Stomach smooth muscle (tissue), 2 donors: ENCODE data around the gene ADARB2.
"Not testable (repeated sequence)": the region's sequence is repeated elsewhere in the genome, so short reads cannot be mapped to it uniquely, and the experiment has no call there.

Experiments
- H3K27ac ChIP-seq: one replicate; pipeline ENCODE4 v1.7.0; 2013; ENCODE audit warnings: mild to moderate bottlenecking, low read length, inconsistent platforms
- H3K27me3 ChIP-seq, 2 donors: one replicate each; pipeline ENCODE4 v1.7.0; 2013; ENCODE audit warnings: low read length in 2 of 2; ENCODE audit not compliant: insufficient read depth in 2 of 2, control insufficient read depth in 1 of 2
- H3K36me3 ChIP-seq, 2 donors: one replicate each; pipeline ENCODE4 v1.7.0; 2013; ENCODE audit warnings: low read length in 2 of 2; ENCODE audit not compliant: control insufficient read depth in 2 of 2, insufficient read depth in 2 of 2
- H3K4me1 ChIP-seq: one replicate; pipeline ENCODE4 v1.7.0; 2013; ENCODE audit warnings: low read length; ENCODE audit not compliant: control insufficient read depth, insufficient read depth
- H3K4me3 ChIP-seq, 2 donors: one replicate each; pipeline ENCODE4 v1.7.0; 2013; ENCODE audit warnings: low read length in 2 of 2
- H3K9ac ChIP-seq, 2 donors: one replicate each; pipeline ENCODE4 v1.7.0; 2013; ENCODE audit warnings: low read length in 2 of 2, mild to moderate bottlenecking in 1 of 2
- H3K9me3 ChIP-seq, 2 donors: one replicate each; pipeline ENCODE4 v1.7.0; 2013; ENCODE audit warnings: low read length in 2 of 2; ENCODE audit not compliant: control insufficient read depth in 2 of 2
- donor health status: healthy.
- donor health status: Pancreatic carcinoma.

The ADARB2 gene

GRCh38 chr10:1329622-1330021, 407.7 kb downstream of the ADARB2 start:
- Histone ChIP-seq H3K27ac (no peak overlapping the region), H3K9me3 (no peaks in the 10 kb centered on the region), H3K27me3 (peaks cover 0 to 9% of the 10 kb centered on the region in 2 donors), H3K4me3 (no peak overlapping the region), H3K9ac (no peak overlapping the region), H3K4me1 (no peaks in the 10 kb centered on the region), H3K36me3 (no peaks in the 10 kb centered on the region)

- H3K27me3 ChIP-seq = peaks cover 0 to 9% of the 10 kb centered on the region in 2 donors
- H3K9ac ChIP-seq = no peak overlapping the region
- no peaks in the 10 kb centered on the region for H3K4me1 ChIP-seq
- no peak overlapping the region for H3K4me3 ChIP-seq
- H3K36me3 ChIP-seq = no peaks in the 10 kb centered on the region
- no peaks in the 10 kb centered on the region for H3K9me3 ChIP-seq
- H3K27ac ChIP-seq = no peak overlapping the region
Observed at GRCh38 chr10:1328981-1329614, 408.2 kb downstream of the ADARB2 start.

DNA sequence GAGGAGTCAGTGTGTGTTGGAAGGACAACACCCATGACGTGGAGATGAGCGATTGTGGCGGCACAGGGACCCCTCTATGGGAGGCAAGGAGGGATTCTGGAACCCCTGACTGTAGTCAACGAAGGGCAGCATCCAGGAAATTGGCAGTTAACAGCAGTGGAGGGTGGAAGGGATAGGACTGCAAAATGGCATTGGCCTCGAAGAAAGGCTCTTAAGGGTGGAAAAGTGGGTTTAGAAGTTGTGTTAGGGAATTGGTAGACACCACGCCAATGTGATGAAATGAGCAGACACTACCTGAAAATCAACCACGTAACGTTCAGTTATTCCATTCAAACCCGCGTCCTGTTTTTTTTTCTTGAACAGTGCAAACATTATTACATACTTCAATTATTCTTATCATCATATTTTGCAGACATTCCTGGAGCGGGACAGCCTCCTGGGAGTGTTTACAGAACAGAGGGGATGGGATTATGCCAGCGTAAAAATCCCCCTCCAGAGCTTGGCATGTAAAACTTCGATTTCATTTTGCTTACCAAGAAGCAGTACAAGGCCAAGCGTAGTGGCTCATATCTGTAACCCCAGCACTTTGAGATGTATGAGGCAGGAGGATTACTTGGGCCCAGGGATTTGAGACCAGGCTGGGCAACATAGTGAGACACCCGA, 409.0 kb downstream of the ADARB2 start:
- Histone ChIP-seq H3K36me3 (no peaks in the 10 kb centered on the region), H3K4me3 (no peak overlapping the region), H3K4me1 (no peaks in the 10 kb centered on the region), H3K9me3 (no peaks in the 10 kb centered on the region), H3K9ac (no peak overlapping the region), H3K27ac (no peak overlapping the region), H3K27me3 (peaks cover 0 to 9% of the 10 kb centered on the region in 2 donors)

GRCh38 chr10:1327759-1328158, 409.6 kb downstream of the ADARB2 start:
- H3K9ac ChIP-seq = no peak overlapping the region

DNA sequence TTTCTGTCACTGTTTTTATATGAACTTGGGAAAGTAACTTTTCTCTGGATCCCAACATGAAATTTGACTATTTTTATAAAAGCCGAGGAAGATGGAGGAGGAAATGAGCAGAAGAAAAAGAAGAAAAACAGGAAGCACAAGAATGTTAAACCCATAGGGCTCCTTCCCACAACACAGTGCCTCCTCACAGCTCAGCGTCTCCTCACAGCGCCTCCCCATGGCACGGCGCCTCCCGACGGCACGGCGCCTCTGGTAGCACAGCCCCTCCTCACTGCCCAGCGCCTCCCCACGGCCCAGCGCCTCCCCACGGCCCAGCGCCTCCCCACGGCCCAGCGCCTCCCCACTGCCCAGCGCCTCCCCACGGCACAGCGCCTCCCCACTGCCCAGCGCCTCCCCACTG, 410.8 kb downstream of the ADARB2 start:
- not testable (repeated sequence) for H3K27me3 ChIP-seq, H3K36me3 ChIP-seq, H3K4me3 ChIP-seq, H3K27ac ChIP-seq, H3K4me1 ChIP-seq, H3K9ac ChIP-seq, H3K9me3 ChIP-seq

More at GRCh38 chr10:1327759-1328158, 409.6 kb downstream of the ADARB2 start:
- Histone ChIP-seq H3K27ac (no peak overlapping the region), H3K4me3 (no peak overlapping the region), H3K27me3 (peaks cover 0 to 8% of the 10 kb centered on the region in 2 donors), H3K36me3 (no peaks in the 10 kb centered on the region), H3K9me3 (no peaks in the 10 kb centered on the region), H3K4me1 (no peaks in the 10 kb centered on the region)

GRCh38 chr10:1324903-1325302, 412.4 kb downstream of the ADARB2 start:
- no peaks in the 10 kb centered on the region for H3K9me3 ChIP-seq
- no peak overlapping the region for H3K27ac ChIP-seq
- H3K4me3 ChIP-seq = no peak overlapping the region
- H3K36me3 ChIP-seq = no peaks in the 10 kb centered on the region
- peaks cover 0 to 8% of the 10 kb centered on the region in 2 donors for H3K27me3 ChIP-seq
- H3K9ac ChIP-seq = no peak overlapping the region
- no peaks in the 10 kb centered on the region for H3K4me1 ChIP-seq

- Histone ChIP-seq H3K9ac (no peak overlapping the region), H3K36me3 (no peaks in the 10 kb centered on the region), H3K9me3 (no peaks in the 10 kb centered on the region), H3K27ac (no peak overlapping the region), H3K4me3 (no peak overlapping the region), H3K27me3 (peaks cover 0 to 8% of the 10 kb centered on the region in 2 donors), H3K4me1 (no peaks in the 10 kb centered on the region)
Observed at GRCh38 chr10:1323951-1324350, 413.4 kb downstream of the ADARB2 start.

DNA sequence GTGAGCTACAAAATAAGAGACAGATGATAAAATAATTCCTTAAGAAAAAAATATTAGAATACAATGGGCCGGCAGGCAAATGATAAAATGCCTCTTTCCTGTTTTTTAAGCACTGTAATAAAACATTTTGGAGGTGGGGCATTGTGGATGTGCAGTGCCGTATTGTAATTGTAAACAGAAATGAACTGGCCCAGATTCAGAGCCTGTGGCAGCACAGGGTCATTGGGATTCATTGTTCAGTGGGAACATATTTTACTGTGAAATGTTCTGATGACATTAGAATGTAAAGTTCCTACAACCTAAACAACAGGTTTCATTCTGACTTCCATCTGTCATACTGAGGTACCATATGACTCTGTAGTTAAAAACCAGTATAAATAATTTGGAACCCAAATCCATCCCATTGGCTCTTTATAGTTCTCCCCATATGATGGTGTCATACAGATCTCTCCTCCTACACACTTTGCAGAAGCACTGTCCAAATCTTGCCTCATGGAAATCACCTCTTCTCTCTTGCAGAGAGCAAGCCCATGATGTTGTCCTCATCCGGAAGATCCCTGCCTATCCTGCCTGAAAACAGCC, 416.5 kb downstream of the ADARB2 start:
- no peak overlapping the region for H3K4me3 ChIP-seq
- peaks cover 0 to 10% of the 10 kb centered on the region in 2 donors for H3K27me3 ChIP-seq
- H3K36me3 ChIP-seq = no peaks in the 10 kb centered on the region
- no peak overlapping the region for H3K27ac ChIP-seq
- no peak overlapping the region for H3K9ac ChIP-seq
- no peaks in the 10 kb centered on the region for H3K9me3 ChIP-seq
- no peaks in the 10 kb centered on the region for H3K4me1 ChIP-seq

DNA sequence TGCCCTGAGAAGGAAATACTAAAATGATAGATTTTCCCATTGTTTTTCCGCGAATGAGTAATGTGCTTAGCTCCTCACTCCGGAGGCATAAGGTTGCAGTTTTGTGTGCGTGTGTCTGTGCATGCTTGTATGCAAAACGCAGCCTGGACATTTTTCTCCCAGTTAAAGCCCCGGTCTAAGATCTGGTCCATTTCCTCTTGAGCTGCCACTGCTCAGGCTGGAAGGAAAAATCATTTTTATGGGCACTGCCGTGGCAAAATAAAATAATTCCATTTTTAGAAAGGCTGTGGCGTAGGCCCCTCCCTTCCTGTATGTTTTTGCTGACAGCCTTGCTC, 420.5 kb downstream of the ADARB2 start:
- Histone ChIP-seq H3K27me3 (peaks cover 0 to 6% of the 10 kb centered on the region in 2 donors), H3K9me3 (no peaks in the 10 kb centered on the region), H3K9ac (no peak overlapping the region), H3K4me1 (no peaks in the 10 kb centered on the region), H3K27ac (no peak overlapping the region), H3K4me3 (no peak overlapping the region), H3K36me3 (no peaks in the 10 kb centered on the region)

DNA sequence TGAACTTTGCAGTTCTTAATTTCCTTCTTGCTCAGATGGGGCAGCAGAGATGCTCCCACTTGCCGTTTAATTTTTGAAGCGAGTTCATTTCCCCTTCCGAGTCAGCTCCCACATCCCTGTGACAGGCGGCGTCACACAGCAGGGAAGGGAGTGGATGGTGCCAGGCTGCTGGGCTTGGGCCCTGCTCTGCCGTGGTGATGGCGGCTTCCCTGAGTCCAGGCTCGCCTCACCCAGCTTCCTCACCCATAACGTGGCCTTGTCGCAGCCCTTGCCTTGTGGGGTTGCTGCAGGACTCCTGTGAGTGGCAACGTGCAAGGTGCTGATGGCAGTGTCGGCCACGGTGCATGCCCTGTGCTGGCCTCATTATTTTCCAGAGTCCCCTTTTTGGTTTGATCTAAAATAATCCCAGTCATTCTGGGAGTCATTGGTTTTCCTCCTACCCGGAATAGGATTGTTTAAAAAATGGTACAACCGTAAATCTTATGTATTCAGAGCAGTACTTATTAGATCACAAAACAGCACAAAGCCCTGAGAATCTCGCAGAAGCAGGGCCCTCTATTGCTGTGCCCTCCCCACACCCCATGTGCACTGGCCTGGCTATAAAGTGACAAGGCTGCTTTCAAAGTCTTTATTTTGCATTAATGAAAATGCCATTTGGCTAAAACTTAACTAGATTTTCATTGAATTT, 421.1 kb downstream of the ADARB2 start:
- H3K9ac ChIP-seq = no peak overlapping the region

More for the DNA sequence above, 421.1 kb downstream of the ADARB2 start:
- Histone ChIP-seq H3K4me3 (no peak overlapping the region), H3K27ac (no peak overlapping the region), H3K4me1 (no peaks in the 10 kb centered on the region), H3K9me3 (no peaks in the 10 kb centered on the region), H3K36me3 (no peaks in the 10 kb centered on the region), H3K27me3 (peaks cover 0 to 6% of the 10 kb centered on the region in 2 donors)
